OCI-LY3 (cell line): ENCODE results near the gene IFT52.

ENCODE experiments used
- H2AFZ ChIP-seq: fragments of 200-600, 300-600 bp; shearing (Covaris generic); 2 replicates; pipeline ENCODE4 v1.6.0; 2014; ENCODE audit warnings: antibody characterized with exemption, low read depth, low read length
- H3K27ac ChIP-seq: fragments of 200-600, 300-600 bp; sonication (generic); 2 replicates; pipeline ENCODE4 v1.5.1; 2014; ENCODE audit warnings: mild to moderate bottlenecking, low read length, moderate library complexity, mixed read lengths
- H3K27me3 ChIP-seq: fragments of 200-600, 300-600 bp; sonication (generic); 2 replicates; pipeline ENCODE4 v1.6.1; 2014; ENCODE audit warnings: low read depth, low read length, mixed read lengths
- H3K36me3 ChIP-seq: fragments of 200-600, 300-600 bp; sonication (generic); replicated peaks from 2 replicates; pipeline ENCODE3; 2014; ENCODE audit warnings: low read depth, low read length, mixed read lengths
- H3K4me1 ChIP-seq: fragments of 300-600, 200-600 bp; sonication (generic); 2 replicates; pipeline ENCODE4 v1.6.1; 2014; ENCODE audit warnings: low read length, mixed read lengths
- H3K4me2 ChIP-seq: fragments of 200-600, 300-600 bp; sonication (generic); 2 replicates; pipeline ENCODE4 v1.6.1; 2014; ENCODE audit warnings: low read length, mixed read lengths
- H3K4me3 ChIP-seq: fragments of 300-600, 200-600 bp; sonication (generic); 2 replicates; pipeline ENCODE4 v1.5.1; 2014; ENCODE audit warnings: antibody characterized with exemption, mild to moderate bottlenecking, low read length, moderate library complexity
- H3K79me2 ChIP-seq: fragments of 300-600, 200-600 bp; shearing (Covaris generic); 2 replicates; pipeline ENCODE4 v1.6.1; 2014; ENCODE audit warnings: mild to moderate bottlenecking, low read length, mixed read lengths
- H3K9ac ChIP-seq: fragments of 300-600, 200-600 bp; shearing (Covaris generic); 2 replicates; pipeline ENCODE4 v1.6.0; 2014; ENCODE audit warnings: mild to moderate bottlenecking, low read length, moderate library complexity
- H3K9me3 ChIP-seq: fragments of 200-600, 300-600 bp; shearing (Covaris generic); 2 replicates; pipeline ENCODE4 v1.6.1; 2014; ENCODE audit warnings: low read length, mixed read lengths; ENCODE audit not compliant: insufficient read depth
- H4K20me1 ChIP-seq: fragments of 200-600, 300-600 bp; sonication (generic); 2 replicates; pipeline ENCODE4 v1.6.1; 2016; ENCODE audit warnings: low read length, mixed read lengths; ENCODE audit not compliant: insufficient read depth
- CTCF ChIP-seq: fragments of 200-600, 300-600 bp; sonication (generic); IDR thresholded peaks from 2 replicates; pipeline ENCODE4 v1.5.1; 2014; ENCODE audit warnings: antibody characterized with exemption, low read length, low read depth
- EZH2phosphoT487 ChIP-seq: fragments of 200-600 bp; shearing (Covaris generic); IDR thresholded peaks from 2 replicates; pipeline ENCODE4 v1.6.1; 2018; ENCODE audit warnings: antibody characterized with exemption, mixed run types, low read depth

The IFT52 gene

GRCh38 chr20:43666376-43667328 is 75.9 kb downstream of the IFT52 start, which contains the start of gene MYBL2:
TSS of gene MYBL2 (plus strand) at chr20:43667114. CDS start at chr20:43667284, 170 bp downstream.
- TF ChIP-seq CTCF (no peak), EZH2phosphoT487 (no peak)
- H4K20me1 ChIP-seq: peaks cover 29% of the 10 kb centered on the region
- peak within 1 kb of the TSS; percentile 85 for H3K4me2 ChIP-seq
- 0 out of 2 replicates have a peak, but pooled peaks cover 4% of the 10 kb centered on the region for H3K27me3 ChIP-seq
- H3K79me2 ChIP-seq: peaks cover 46% of the 10 kb centered on the region
- peaks cover 40% of the 10 kb centered on the region for H3K4me1 ChIP-seq
- peak within 1 kb of the TSS; percentile 64; the same call in 1 of the 2 replicates for H2AFZ ChIP-seq
- H3K36me3 ChIP-seq: peaks cover 24% of the 10 kb centered on the region
- peak within 1 kb of the TSS; percentile 58 for H3K27ac ChIP-seq
- no peaks in the 10 kb centered on the region for H3K9me3 ChIP-seq
- peak within 1 kb of the TSS; percentile 92 for H3K4me3 ChIP-seq
- H3K9ac ChIP-seq: peak within 1 kb of the TSS; percentile 94

GRCh38 chr20:43667341-43668132 is 76.8 kb downstream of the IFT52 start:
- Histone ChIP-seq H3K79me2 (peaks cover 55% of the 10 kb centered on the region), H3K4me1 (peaks cover 40% of the 10 kb centered on the region), H3K4me2 (peak overlapping the region; percentile 85), H3K27ac (peak overlapping the region; percentile 58), H3K4me3 (peak overlapping the region; percentile 92), H3K27me3 (0 out of 2 replicates have a peak, but pooled peaks cover 4% of the 10 kb centered on the region), H2AFZ (no peak overlapping the region), H4K20me1 (peaks cover 34% of the 10 kb centered on the region), H3K36me3 (peaks cover 31% of the 10 kb centered on the region), H3K9ac (peak overlapping the region; percentile 94), H3K9me3 (no peaks in the 10 kb centered on the region)
- no peak for TF ChIP-seq CTCF
- TF ChIP-seq EZH2phosphoT487: no peak

- Histone ChIP-seq H3K27ac (peak overlapping the region; percentile 5; the same call in 1 of the 2 replicates), H3K4me1 (peaks cover 28% of the 10 kb centered on the region), H3K4me2 (peak overlapping the region; percentile 85; the same call in 1 of the 2 replicates), H3K9ac (no peak overlapping the region), H3K27me3 (no peaks in the 10 kb centered on the region), H3K36me3 (peaks cover 46% of the 10 kb centered on the region), H2AFZ (no peak overlapping the region), H3K9me3 (no peaks in the 10 kb centered on the region), H3K79me2 (peaks cover 73% of the 10 kb centered on the region), H3K4me3 (no peak overlapping the region), H4K20me1 (peaks cover 34% of the 10 kb centered on the region)
- TF ChIP-seq EZH2phosphoT487 (no peak), CTCF (no peak)
These were observed 78.6 kb downstream of the IFT52 start for GRCh38 chr20:43669332-43669731.

- Histone ChIP-seq H3K4me2 (no peak overlapping the region), H3K9me3 (no peaks in the 10 kb centered on the region), H2AFZ (no peak overlapping the region), H3K79me2 (peaks cover 84% of the 10 kb centered on the region), H3K36me3 (peaks cover 47% of the 10 kb centered on the region), H4K20me1 (peaks cover 34% of the 10 kb centered on the region), H3K9ac (no peak overlapping the region), H3K27me3 (no peaks in the 10 kb centered on the region), H3K4me1 (peaks cover 18% of the 10 kb centered on the region), H3K4me3 (no peak overlapping the region), H3K27ac (no peak overlapping the region)
- TF ChIP-seq EZH2phosphoT487 (no peak), CTCF (no peak)
These were observed 79.7 kb downstream of the IFT52 start for GRCh38 chr20:43670423-43670822.
